GM12878 (cell line): ENCODE results near the gene LTBP2. TPM values are rescaled to one million over a fixed set of nuclear protein-coding genes. Genes with fewer than 3 reads are reported as not detected.

Experiments
- ATAC-seq: fragments of 200-7000 bp; cut with Tn5 transposase; 3 replicates; pipeline ENCODE4 v1.9.1; 2020; ENCODE audit warnings: mild to moderate bottlenecking, moderate library complexity
- BruUV-seq: library from RNA; stranded (reverse); fragments of 400-500 nt; replicated peaks from 2 replicates; lab custom pipeline; 2021; lab: Mats Ljungman, UMichigan
- CTCF ChIA-PET: fragments of 300-600 bp; sonication (Branson Sonifier 250); formaldehyde crosslinking; extraction: SDS; loops from one replicate; lab custom pipeline; 2021; ENCODE audit warnings: inconsistent platforms; lab: Yijun Ruan, JAX
- POLR2A ChIA-PET: fragments of 350-600 bp; formaldehyde crosslinking; extraction: SDS; loops from one replicate; lab custom pipeline; 2021; ENCODE audit warnings: inconsistent platforms; lab: Charles Lee
- RAD21 ChIA-PET: fragments of 300-600 bp; sonication (Branson Sonifier 250); formaldehyde crosslinking; loops from one replicate; lab custom pipeline; 2023; ENCODE audit warnings: antibody characterized with exemption; ENCODE audit not compliant: unreplicated experiment; lab: Charles Lee
- SMC1A ChIA-PET: fragments of 300-600 bp; sonication (Branson Sonifier 250); formaldehyde crosslinking; loops from one replicate; lab custom pipeline; 2023; ENCODE audit not compliant: unreplicated experiment, uncharacterized antibody; lab: Charles Lee
- DNase-seq: peaks from one replicate; pipeline ENCODE4 v3.0.0-alpha.2; 2011; ENCODE audit warnings: low read depth, low spot score
- FAIRE-seq: peaks from 3 replicates; lab custom pipeline; 2011; peaks lifted over from hg19 to GRCh38; lab: Jason Lieb, UNC
- H2AFZ ChIP-seq: 2 replicates; pipeline ENCODE4 v1.6.0; 2011; ENCODE audit warnings: low read depth, low read length, control low read depth; ENCODE audit not compliant: control insufficient read depth
- H3K27ac ChIP-seq: 2 replicates; pipeline ENCODE4 v1.5.1; 2011; ENCODE audit warnings: control low read depth; ENCODE audit not compliant: control insufficient read depth, insufficient read depth
- H3K27me3 ChIP-seq, 2 experiments: replicated peaks in 1 of 2; 2 replicates each; pipeline versions ENCODE4 v1.6.0 to v1.6.1; 2011; ENCODE audit warnings: low read length in 1 of 2; ENCODE audit not compliant: control insufficient read depth in 2 of 2, insufficient read depth in 2 of 2
- H3K36me3 ChIP-seq, 2 experiments: 2 replicates each; pipeline ENCODE4 v1.5.1; 2011; ENCODE audit warnings: low read length in 1 of 2; ENCODE audit not compliant: control insufficient read depth in 2 of 2, insufficient read depth in 2 of 2
- H3K4me1 ChIP-seq: 2 replicates; pipeline ENCODE4 v1.6.1; 2011; ENCODE audit warnings: mild to moderate bottlenecking, low read length, moderate library complexity, mixed read lengths; ENCODE audit not compliant: control insufficient read depth, insufficient read depth
- H3K4me2 ChIP-seq: 2 replicates; pipeline ENCODE4 v1.6.0; 2011; ENCODE audit warnings: control low read depth; ENCODE audit not compliant: control insufficient read depth, insufficient read depth
- H3K4me3 ChIP-seq: fragments of 200-600 bp; sonication (generic); 2 replicates; pipeline ENCODE4 v1.5.1; 2016
- H3K79me2 ChIP-seq: 2 replicates; pipeline ENCODE4 v1.6.0; 2011; ENCODE audit warnings: low read length; ENCODE audit not compliant: control insufficient read depth, insufficient read depth
- H3K9ac ChIP-seq: 2 replicates; pipeline ENCODE4 v1.8.0; 2011; ENCODE audit warnings: low read length, control low read depth, mixed read lengths; ENCODE audit not compliant: control insufficient read depth, insufficient read depth
- H3K9me3 ChIP-seq: replicated peaks from 3 replicates; pipeline ENCODE4 v1.5.1; 2011; ENCODE audit warnings: mild to moderate bottlenecking, low read length; ENCODE audit not compliant: control insufficient read depth, insufficient read depth
- H4K20me1 ChIP-seq: 2 replicates; pipeline ENCODE4 v1.6.0; 2011; ENCODE audit not compliant: control insufficient read depth, insufficient read depth
- ATF7 ChIP-seq: fragments of 450-650 bp; IDR thresholded peaks from 2 replicates; pipeline ENCODE4 v1.6.1; 2016; ENCODE audit warnings: low read depth, mild to moderate bottlenecking
- BACH1 ChIP-seq: fragments of 450-650 bp; IDR thresholded peaks from 2 replicates; pipeline ENCODE4 v1.6.1; 2017; ENCODE audit warnings: mild to moderate bottlenecking, borderline replicate concordance
- IKZF2 ChIP-seq, 2 experiments: fragments of 450-650 bp; IDR thresholded peaks; 2 replicates each; pipeline ENCODE4 v1.6.1; 2017; ENCODE audit warnings: mild to moderate bottlenecking in 2 of 2, moderate library complexity in 2 of 2
- NFYA ChIP-seq: IDR thresholded peaks from 2 replicates; pipeline ENCODE4 v1.6.1; 2011; ENCODE audit warnings: low read depth, mild to moderate bottlenecking, low read length, improper control_type of control experiment, borderline replicate concordance
- POLR2AphosphoS2 ChIP-seq: IDR thresholded peaks from 2 replicates; pipeline ENCODE4 v1.6.1; 2011; ENCODE audit warnings: low read depth, mild to moderate bottlenecking, low read length, improper control_type of control experiment, moderate library complexity
- TAF1 ChIP-seq: IDR thresholded peaks from 2 replicates; pipeline ENCODE4 v1.6.1; 2011; ENCODE audit warnings: mild to moderate bottlenecking, low read depth, low read length, borderline replicate concordance
- TBL1XR1 ChIP-seq: IDR thresholded peaks from 2 replicates; pipeline ENCODE4 v1.6.1; 2012; ENCODE audit warnings: low read depth, low read length, improper control_type of control experiment
- TCF7 ChIP-seq: IDR thresholded peaks from 2 replicates; pipeline ENCODE4 v1.6.1; 2014; ENCODE audit warnings: antibody characterized with exemption, borderline replicate concordance
- ZNF24 ChIP-seq: fragments of 450-650 bp; IDR thresholded peaks from 2 replicates; pipeline ENCODE4 v1.6.1; 2017; ENCODE audit warnings: antibody characterized with exemption, mild to moderate bottlenecking
- ZSCAN29 ChIP-seq: fragments of 450-650 bp; IDR thresholded peaks from 2 replicates; pipeline ENCODE4 v1.6.1; 2017; ENCODE audit warnings: mild to moderate bottlenecking, moderate library complexity
- WGBS: methylation state at CpG from one replicate; pipeline ENCODE4 v1.1.6; 2016; ENCODE audit warnings: low lambda C conversion rate; ENCODE audit not compliant: insufficient replicate concordance, insufficient coverage; ENCODE audit errors: missing lambda C conversion rate; 5-methylcytosine and 5-hydroxymethylcytosine counted together
- in situ Hi-C: fragments of 300-500 bp; cut with MboI; formaldehyde crosslinking; loops from 9 replicates; pipeline ENCODE4 v1.14.3; 2018; ENCODE audit warnings: mixed read lengths
- intact Hi-C: fragments of 100-400 bp; cut with micrococcal nuclease; formaldehyde crosslinking; loops from one replicate; pipeline ENCODE4 v1.14.2; 2022; ENCODE audit not compliant: unreplicated experiment
- polyA plus RNA-seq, 11 experiments: library from polyadenylated mRNA; depleted of rRNA in 4 of 11; unstranded in 6 of 11; stranded (reverse) in 5 of 11; fragments of >200 nt; fragmentation: Nextera tagmentation in 4 of 11; fragmentation: Illumina TruSeq in 1 of 11; extraction: Ambion mirVana in 4 of 11; extraction: Trizol in 1 of 11; gene quantifications; 1 replicate in 1 of 11; 2 replicates in 10 of 11; pipeline versions ENCODE4 v1.2.1 to v1.2.3, GENCODE V29; 2011 to 2016; ENCODE audit warnings: inconsistent platforms in 2 of 11, missing spikeins in 2 of 11, low read depth in 1 of 11
- total RNA-seq, 4 experiments: library from RNA; depleted of rRNA in 3 of 4; stranded (reverse); fragments of >200 nt in 3 of 4; fragmentation: Illumina TruSeq in 1 of 4; extraction: Trizol in 1 of 4; gene quantifications; 2 replicates each; pipeline versions ENCODE4 v1.2.1 to v1.2.3, GENCODE V29; 2013 to 2021
- TF ChIP-seq, protein P1 (sequence below): fragments of 450-650 bp; formaldehyde crosslinking; IDR thresholded peaks from 2 replicates; pipeline ENCODE4 v1.4.0; 2020; ENCODE audit warnings: mild to moderate bottlenecking, moderate library complexity
- TF ChIP-seq, protein P2 (sequence below): fragments of 450-650 bp; formaldehyde crosslinking; IDR thresholded peaks from 2 replicates; pipeline ENCODE4 v1.4.0; 2022; ENCODE audit warnings: mild to moderate bottlenecking, moderate library complexity
- TF ChIP-seq, protein P3 (sequence below): IDR thresholded peaks from 2 replicates; pipeline ENCODE4 v1.6.1; 2011; ENCODE audit warnings: low read depth, mild to moderate bottlenecking, low read length, moderate library complexity, borderline replicate concordance; ENCODE audit errors: extremely low read depth
- TF ChIP-seq, protein P4 (sequence below): fragments of 450-650 bp; conservative IDR thresholded peaks from 2 replicates; pipeline ENCODE4 v1.6.1; 2017; ENCODE audit warnings: mild to moderate bottlenecking, moderate library complexity

Gene LTBP2
- total and polyA plus RNA-seq, 10 of the 15 experiments (the other 5 are each of a cell fraction or from before 2014, with no cell fraction given), result 0.03 to 0.23 (median 0.06) TPM; not detected in 1

DNA sequence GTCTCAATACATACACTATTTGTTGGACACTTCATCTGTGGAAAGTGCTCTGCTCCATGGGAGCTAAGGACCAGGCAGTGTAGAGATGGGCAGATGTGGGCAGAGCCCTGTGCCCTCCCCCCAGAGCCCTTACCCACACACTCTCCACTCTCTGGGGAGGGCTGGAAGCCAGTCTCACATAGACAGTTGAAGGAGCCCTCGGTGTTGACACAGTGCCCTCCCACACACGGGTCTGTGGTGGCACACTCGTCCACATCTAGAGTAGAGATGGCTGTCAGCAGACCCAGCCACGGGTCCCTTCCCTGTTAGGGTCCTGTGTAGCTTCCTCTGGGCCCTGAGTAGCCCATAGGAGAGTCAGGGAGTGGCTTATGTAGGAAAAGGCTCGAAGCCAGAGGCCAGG lies 104.2 kb downstream of the LTBP2 start:
- H3K9me3 ChIP-seq, result no peaks in the 10 kb centered on the region
- H3K36me3 ChIP-seq, result no peaks in the 10 kb centered on the region
- in situ Hi-C loops (no loop called here), intact Hi-C loops (no loop called here)
- ChIA-PET POLR2A (no interaction called here), CTCF (no interaction called here), SMC1A (no interaction called here), RAD21 (no interaction called here)
- no peaks in the 10 kb centered on the region for H3K79me2 ChIP-seq
- TF ChIP-seq, protein P1, sequence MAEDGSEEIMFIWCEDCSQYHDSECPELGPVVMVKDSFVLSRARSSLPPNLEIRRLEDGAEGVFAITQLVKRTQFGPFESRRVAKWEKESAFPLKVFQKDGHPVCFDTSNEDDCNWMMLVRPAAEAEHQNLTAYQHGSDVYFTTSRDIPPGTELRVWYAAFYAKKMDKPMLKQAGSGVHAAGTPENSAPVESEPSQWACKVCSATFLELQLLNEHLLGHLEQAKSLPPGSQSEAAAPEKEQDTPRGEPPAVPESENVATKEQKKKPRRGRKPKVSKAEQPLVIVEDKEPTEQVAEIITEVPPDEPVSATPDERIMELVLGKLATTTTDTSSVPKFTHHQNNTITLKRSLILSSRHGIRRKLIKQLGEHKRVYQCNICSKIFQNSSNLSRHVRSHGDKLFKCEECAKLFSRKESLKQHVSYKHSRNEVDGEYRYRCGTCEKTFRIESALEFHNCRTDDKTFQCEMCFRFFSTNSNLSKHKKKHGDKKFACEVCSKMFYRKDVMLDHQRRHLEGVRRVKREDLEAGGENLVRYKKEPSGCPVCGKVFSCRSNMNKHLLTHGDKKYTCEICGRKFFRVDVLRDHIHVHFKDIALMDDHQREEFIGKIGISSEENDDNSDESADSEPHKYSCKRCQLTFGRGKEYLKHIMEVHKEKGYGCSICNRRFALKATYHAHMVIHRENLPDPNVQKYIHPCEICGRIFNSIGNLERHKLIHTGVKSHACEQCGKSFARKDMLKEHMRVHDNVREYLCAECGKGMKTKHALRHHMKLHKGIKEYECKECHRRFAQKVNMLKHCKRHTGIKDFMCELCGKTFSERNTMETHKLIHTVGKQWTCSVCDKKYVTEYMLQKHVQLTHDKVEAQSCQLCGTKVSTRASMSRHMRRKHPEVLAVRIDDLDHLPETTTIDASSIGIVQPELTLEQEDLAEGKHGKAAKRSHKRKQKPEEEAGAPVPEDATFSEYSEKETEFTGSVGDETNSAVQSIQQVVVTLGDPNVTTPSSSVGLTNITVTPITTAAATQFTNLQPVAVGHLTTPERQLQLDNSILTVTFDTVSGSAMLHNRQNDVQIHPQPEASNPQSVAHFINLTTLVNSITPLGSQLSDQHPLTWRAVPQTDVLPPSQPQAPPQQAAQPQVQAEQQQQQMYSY, result no peak
- TF ChIP-seq, protein P2, sequence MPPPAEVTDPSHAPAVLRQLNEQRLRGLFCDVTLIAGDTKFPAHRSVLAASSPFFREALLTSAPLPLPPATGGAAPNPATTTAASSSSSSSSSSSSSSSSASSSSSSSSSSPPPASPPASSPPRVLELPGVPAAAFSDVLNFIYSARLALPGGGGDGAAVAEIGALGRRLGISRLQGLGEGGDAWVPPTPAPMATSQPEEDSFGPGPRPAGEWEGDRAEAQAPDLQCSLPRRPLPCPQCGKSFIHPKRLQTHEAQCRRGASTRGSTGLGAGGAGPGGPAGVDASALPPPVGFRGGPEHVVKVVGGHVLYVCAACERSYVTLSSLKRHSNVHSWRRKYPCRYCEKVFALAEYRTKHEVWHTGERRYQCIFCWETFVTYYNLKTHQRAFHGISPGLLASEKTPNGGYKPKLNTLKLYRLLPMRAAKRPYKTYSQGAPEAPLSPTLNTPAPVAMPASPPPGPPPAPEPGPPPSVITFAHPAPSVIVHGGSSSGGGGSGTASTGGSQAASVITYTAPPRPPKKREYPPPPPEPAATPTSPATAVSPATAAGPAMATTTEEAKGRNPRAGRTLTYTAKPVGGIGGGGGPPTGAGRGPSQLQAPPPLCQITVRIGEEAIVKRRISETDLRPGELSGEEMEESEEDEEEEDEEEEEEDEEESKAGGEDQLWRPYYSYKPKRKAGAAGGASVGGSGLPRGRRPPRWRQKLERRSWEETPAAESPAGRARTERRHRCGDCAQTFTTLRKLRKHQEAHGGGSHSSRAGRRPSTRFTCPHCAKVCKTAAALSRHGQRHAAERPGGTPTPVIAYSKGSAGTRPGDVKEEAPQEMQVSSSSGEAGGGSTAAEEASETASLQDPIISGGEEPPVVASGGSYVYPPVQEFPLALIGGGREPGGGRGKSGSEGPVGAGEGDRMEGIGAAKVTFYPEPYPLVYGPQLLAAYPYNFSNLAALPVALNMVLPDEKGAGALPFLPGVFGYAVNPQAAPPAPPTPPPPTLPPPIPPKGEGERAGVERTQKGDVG, result no peak
- TF ChIP-seq TCF7 (no peak), ATF7 (no peak), IKZF2 (IDR thresholded peaks at IDR 0.05) (no peak), ZSCAN29 (no peak), TAF1 (no peak), POLR2AphosphoS2 (no peak), BACH1 (no peak), ZNF24 (no peak), NFYA (no peak), TBL1XR1 (no peak)
- TF ChIP-seq, protein P3, sequence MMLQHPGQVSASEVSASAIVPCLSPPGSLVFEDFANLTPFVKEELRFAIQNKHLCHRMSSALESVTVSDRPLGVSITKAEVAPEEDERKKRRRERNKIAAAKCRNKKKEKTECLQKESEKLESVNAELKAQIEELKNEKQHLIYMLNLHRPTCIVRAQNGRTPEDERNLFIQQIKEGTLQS, result no peak
- TF ChIP-seq, protein P4, sequence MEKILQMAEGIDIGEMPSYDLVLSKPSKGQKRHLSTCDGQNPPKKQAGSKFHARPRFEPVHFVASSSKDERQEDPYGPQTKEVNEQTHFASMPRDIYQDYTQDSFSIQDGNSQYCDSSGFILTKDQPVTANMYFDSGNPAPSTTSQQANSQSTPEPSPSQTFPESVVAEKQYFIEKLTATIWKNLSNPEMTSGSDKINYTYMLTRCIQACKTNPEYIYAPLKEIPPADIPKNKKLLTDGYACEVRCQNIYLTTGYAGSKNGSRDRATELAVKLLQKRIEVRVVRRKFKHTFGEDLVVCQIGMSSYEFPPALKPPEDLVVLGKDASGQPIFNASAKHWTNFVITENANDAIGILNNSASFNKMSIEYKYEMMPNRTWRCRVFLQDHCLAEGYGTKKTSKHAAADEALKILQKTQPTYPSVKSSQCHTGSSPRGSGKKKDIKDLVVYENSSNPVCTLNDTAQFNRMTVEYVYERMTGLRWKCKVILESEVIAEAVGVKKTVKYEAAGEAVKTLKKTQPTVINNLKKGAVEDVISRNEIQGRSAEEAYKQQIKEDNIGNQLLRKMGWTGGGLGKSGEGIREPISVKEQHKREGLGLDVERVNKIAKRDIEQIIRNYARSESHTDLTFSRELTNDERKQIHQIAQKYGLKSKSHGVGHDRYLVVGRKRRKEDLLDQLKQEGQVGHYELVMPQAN, result no peak
- no peaks in the 10 kb centered on the region; a peak in 1 of 4 replicates for H3K27me3 ChIP-seq
- no peak for DNase-seq
- H2AFZ ChIP-seq, result no peak overlapping the region
- no peak overlapping the region for H3K4me2 ChIP-seq
- ATAC-seq, result no peak
- H4K20me1 ChIP-seq, result no peaks in the 10 kb centered on the region
- 2% methylated on average over 4 of the region's 5 CpGs for WGBS
- H3K4me1 ChIP-seq, result no peaks in the 10 kb centered on the region
- H3K27ac ChIP-seq, result no peak overlapping the region
- no peak overlapping the region for H3K9ac ChIP-seq
- no TSS peak for BruUV-seq
- FAIRE-seq, result no peak
- H3K4me3 ChIP-seq, result no peak overlapping the region
